ENCODE results near the gene DMBX1.

DNA sequence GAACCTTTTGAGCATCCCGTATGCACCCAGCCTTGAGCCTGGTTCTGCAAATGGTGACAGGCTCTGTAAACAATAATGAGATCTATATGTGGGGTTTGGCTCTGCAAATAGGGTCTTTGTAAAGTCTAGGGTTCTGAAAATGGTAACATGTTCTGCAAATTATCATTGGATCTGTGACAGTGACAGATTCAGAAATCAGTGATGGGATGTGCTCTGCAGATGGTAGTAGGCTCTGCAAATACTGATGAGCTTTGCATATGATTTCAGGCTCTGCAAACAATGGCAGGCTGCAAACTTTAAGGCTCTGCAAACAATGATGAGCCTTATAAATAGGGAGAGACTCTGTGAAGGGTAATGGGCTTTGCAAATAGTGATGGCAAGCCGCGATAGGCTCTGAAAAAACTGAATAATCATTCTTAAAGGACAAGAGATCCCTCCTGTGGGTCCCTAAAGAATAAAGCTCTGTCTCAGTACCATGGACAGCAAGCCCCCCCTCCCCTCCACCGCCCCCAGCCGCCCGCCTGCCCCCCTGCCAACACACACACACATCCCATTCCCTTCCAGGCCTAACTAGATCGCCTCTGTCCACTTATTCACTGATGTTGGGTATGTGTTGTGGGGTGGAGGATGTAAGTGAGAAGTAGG, 17.7 kb upstream of the DMBX1 start:
- TF ChIP-seq, protein P1, sequence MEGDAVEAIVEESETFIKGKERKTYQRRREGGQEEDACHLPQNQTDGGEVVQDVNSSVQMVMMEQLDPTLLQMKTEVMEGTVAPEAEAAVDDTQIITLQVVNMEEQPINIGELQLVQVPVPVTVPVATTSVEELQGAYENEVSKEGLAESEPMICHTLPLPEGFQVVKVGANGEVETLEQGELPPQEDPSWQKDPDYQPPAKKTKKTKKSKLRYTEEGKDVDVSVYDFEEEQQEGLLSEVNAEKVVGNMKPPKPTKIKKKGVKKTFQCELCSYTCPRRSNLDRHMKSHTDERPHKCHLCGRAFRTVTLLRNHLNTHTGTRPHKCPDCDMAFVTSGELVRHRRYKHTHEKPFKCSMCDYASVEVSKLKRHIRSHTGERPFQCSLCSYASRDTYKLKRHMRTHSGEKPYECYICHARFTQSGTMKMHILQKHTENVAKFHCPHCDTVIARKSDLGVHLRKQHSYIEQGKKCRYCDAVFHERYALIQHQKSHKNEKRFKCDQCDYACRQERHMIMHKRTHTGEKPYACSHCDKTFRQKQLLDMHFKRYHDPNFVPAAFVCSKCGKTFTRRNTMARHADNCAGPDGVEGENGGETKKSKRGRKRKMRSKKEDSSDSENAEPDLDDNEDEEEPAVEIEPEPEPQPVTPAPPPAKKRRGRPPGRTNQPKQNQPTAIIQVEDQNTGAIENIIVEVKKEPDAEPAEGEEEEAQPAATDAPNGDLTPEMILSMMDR (conservative IDR thresholded peaks at IDR 0.05), result no peak
- no peak for TF ChIP-seq ZFX (IDR thresholded peaks at IDR 0.05)

Measured in C4-2B (cell line).